Mesothelial cell of epicardium (in vitro differentiated cells): Measurements from ENCODE around the gene GPC6. TPM values are rescaled to one million over a fixed set of nuclear protein-coding genes. Genes with fewer than 3 reads are reported as not detected.

ENCODE experiments used
- DNase-seq, 2 experiments: peaks; one replicate each; pipeline ENCODE4 v3.0.0; 2021; ENCODE audit warnings: low spot score in 2 of 2; ENCODE audit not compliant: unreplicated experiment in 2 of 2
- H3K27ac Mint-ChIP-seq: 2 replicates; pipeline ENCODE4 v1.8.0; 2021; ENCODE audit warnings: mixed read lengths
- H3K27me3 Mint-ChIP-seq: 2 replicates; pipeline ENCODE4 v1.8.0; 2021; ENCODE audit warnings: low read depth, mixed read lengths
- H3K36me3 Mint-ChIP-seq: 2 replicates; pipeline ENCODE4 v1.8.0; 2021; ENCODE audit warnings: mixed read lengths
- H3K4me1 Mint-ChIP-seq: 2 replicates; pipeline ENCODE4 v1.8.0; 2021; ENCODE audit warnings: mixed read lengths
- H3K4me3 Mint-ChIP-seq: 2 replicates; pipeline ENCODE4 v1.8.0; 2021; ENCODE audit warnings: mild to moderate bottlenecking, moderate library complexity, mixed read lengths
- H3K9me3 Mint-ChIP-seq: 2 replicates; pipeline ENCODE4 v1.8.0; 2021; ENCODE audit warnings: mixed read lengths
- CTCF ChIP-seq: fragments of 200-600 bp; sonication (generic); IDR thresholded peaks from one replicate; pipeline ENCODE4 v1.5.0; 2021; ENCODE audit warnings: antibody characterized with exemption; ENCODE audit not compliant: unreplicated experiment
- total RNA-seq: library from RNA; stranded (reverse); gene quantifications from 3 replicates; pipeline ENCODE4 v1.2.1, GENCODE V29; 2021

The GPC6 gene
- total RNA-seq, 1 donor from 2014 or later, result 112 TPM

- no peak for DNase-seq
- H3K4me3 Mint-ChIP-seq, result no peak overlapping the region
- TF ChIP-seq CTCF, result no peak
- peaks cover 58% of the 10 kb centered on the region for H3K4me1 Mint-ChIP-seq
- peaks cover 5% of the 10 kb centered on the region for H3K36me3 Mint-ChIP-seq
- H3K27me3 Mint-ChIP-seq, result no peaks in the 10 kb centered on the region
- no peaks in the 10 kb centered on the region for H3K9me3 Mint-ChIP-seq
- H3K27ac Mint-ChIP-seq, result peak overlapping the region; percentile 76
Measured at GRCh38 chr13:94030415-94031119, 804.0 kb downstream of the GPC6 start.

GRCh38 chr13:94031609-94032008, 805.0 kb downstream of the GPC6 start:
- Mint-ChIP-seq H3K27ac (peak overlapping the region; percentile 76), H3K9me3 (no peaks in the 10 kb centered on the region), H3K4me1 (peaks cover 69% of the 10 kb centered on the region), H3K36me3 (peaks cover 3% of the 10 kb centered on the region), H3K4me3 (no peak overlapping the region), H3K27me3 (no peaks in the 10 kb centered on the region)
- no peak for DNase-seq
- TF ChIP-seq CTCF, result no peak

- no peaks in the 10 kb centered on the region for H3K9me3 Mint-ChIP-seq
- H3K27me3 Mint-ChIP-seq, result no peaks in the 10 kb centered on the region
- H3K27ac Mint-ChIP-seq, result peak overlapping the region; percentile 35
- TF ChIP-seq CTCF, result no peak
- H3K4me1 Mint-ChIP-seq, result peaks cover 72% of the 10 kb centered on the region
- H3K36me3 Mint-ChIP-seq, result no peaks in the 10 kb centered on the region
- H3K4me3 Mint-ChIP-seq, result no peak overlapping the region
- DNase-seq, result no peak
Measured at GRCh38 chr13:94033098-94033497, 806.5 kb downstream of the GPC6 start.

GRCh38 chr13:94033830-94034642, 807.4 kb downstream of the GPC6 start:
- H3K27ac Mint-ChIP-seq, result peak overlapping the region; percentile 80

GRCh38 chr13:94050039-94050438, 823.4 kb downstream of the GPC6 start:
- Mint-ChIP-seq H3K27ac (no peak overlapping the region), H3K4me3 (no peak overlapping the region), H3K9me3 (peaks cover 16% of the 10 kb centered on the region), H3K36me3 (peaks cover 17% of the 10 kb centered on the region), H3K27me3 (no peaks in the 10 kb centered on the region), H3K4me1 (peaks cover 48% of the 10 kb centered on the region)
- no peak for DNase-seq
- TF ChIP-seq CTCF, result no peak

More at GRCh38 chr13:94033830-94034642, 807.4 kb downstream of the GPC6 start:
- Mint-ChIP-seq H3K4me3 (no peak overlapping the region), H3K4me1 (peaks cover 67% of the 10 kb centered on the region), H3K9me3 (no peaks in the 10 kb centered on the region), H3K36me3 (no peaks in the 10 kb centered on the region), H3K27me3 (no peaks in the 10 kb centered on the region)
- TF ChIP-seq CTCF, result no peak
- DNase-seq, result no peak
